Neural progenitor cell (in vitro differentiated cells): ENCODE data around the gene ZBTB3. TPM values are rescaled to one million over a fixed set of nuclear protein-coding genes. Genes with fewer than 3 reads are reported as not detected.

Experiments used
- DNase-seq: peaks from one replicate; pipeline ENCODE4 v3.0.0-alpha.2; 2016; ENCODE audit warnings: low spot score
- H2AFZ ChIP-seq: fragments of 200-600 bp; sonication (generic); replicated peaks from 2 replicates; pipeline ENCODE4 v1.6.1; 2016; ENCODE audit warnings: antibody characterized with exemption
- H3F3A ChIP-seq: fragments of 200-600 bp; sonication (generic); 2 replicates; pipeline ENCODE4 v1.6.1; 2016; ENCODE audit warnings: antibody characterized with exemption, low read depth
- H3K27ac ChIP-seq: fragments of 200-600 bp; sonication (generic); 2 replicates; pipeline ENCODE4 v1.5.1; 2016; ENCODE audit warnings: mild to moderate bottlenecking
- H3K27me3 ChIP-seq: fragments of 200-600 bp; sonication (generic); 2 replicates; pipeline ENCODE4 v1.6.1; 2016; ENCODE audit warnings: mild to moderate bottlenecking, moderate library complexity
- H3K36me3 ChIP-seq: fragments of 200-600 bp; sonication (generic); 2 replicates; pipeline ENCODE4 v1.5.1; 2016
- H3K4me1 ChIP-seq: fragments of 200-600 bp; sonication (generic); 2 replicates; pipeline ENCODE4 v1.6.1; 2016; ENCODE audit warnings: mixed run types
- H3K4me2 ChIP-seq: fragments of 200-600 bp; sonication (generic); 2 replicates; pipeline ENCODE4 v1.6.1; 2016
- H3K4me3 ChIP-seq: fragments of 200-600 bp; sonication (generic); 2 replicates; pipeline ENCODE4 v1.5.1; 2016
- H3K79me2 ChIP-seq: fragments of 200-600 bp; sonication (generic); 2 replicates; pipeline ENCODE4 v1.6.1; 2016; ENCODE audit warnings: low read depth
- H3K9ac ChIP-seq: fragments of 200-600 bp; sonication (generic); 2 replicates; pipeline ENCODE4 v1.6.1; 2016
- H3K9me3 ChIP-seq: fragments of 200-600 bp; sonication (generic); 2 replicates; pipeline ENCODE4 v1.5.1; 2016; ENCODE audit warnings: low read depth
- H4K20me1 ChIP-seq: fragments of 200-600 bp; sonication (generic); 2 replicates; pipeline ENCODE4 v1.6.1; 2016; ENCODE audit warnings: low read depth
- H3K27ac Mint-ChIP-seq: 3 replicates; pipeline ENCODE4 v1.8.0; 2021; ENCODE audit warnings: mixed read lengths
- H3K27me3 Mint-ChIP-seq: 2 replicates; pipeline ENCODE4 v1.8.0; 2022; ENCODE audit warnings: low read depth, mild to moderate bottlenecking, inconsistent platforms, moderate library complexity, mixed read lengths; ENCODE audit not compliant: insufficient read depth
- H3K36me3 Mint-ChIP-seq: 3 replicates; pipeline ENCODE4 v1.8.0; 2021; ENCODE audit warnings: mixed read lengths
- H3K4me1 Mint-ChIP-seq: 3 replicates; pipeline ENCODE4 v1.8.0; 2021; ENCODE audit warnings: mixed read lengths
- H3K4me3 Mint-ChIP-seq: 3 replicates; pipeline ENCODE4 v1.8.0; 2021; ENCODE audit warnings: mild to moderate bottlenecking, moderate library complexity, mixed read lengths
- H3K9me3 Mint-ChIP-seq: 3 replicates; pipeline ENCODE4 v1.8.0; 2020; ENCODE audit warnings: mixed read lengths
- EZH2 ChIP-seq: fragments of 200-600 bp; sonication (generic); IDR thresholded peaks from 2 replicates; pipeline ENCODE4 v1.6.1; 2017; ENCODE audit warnings: antibody characterized with exemption, mild to moderate bottlenecking, moderate library complexity
- EZH2phosphoT487 ChIP-seq: fragments of 200-600 bp; sonication (generic); IDR thresholded peaks from 2 replicates; pipeline ENCODE4 v1.6.1; 2017; ENCODE audit warnings: antibody characterized with exemption
- total RNA-seq: library from RNA; depleted of rRNA; stranded (reverse); fragments of >200 nt; gene quantifications from 2 replicates; pipeline ENCODE4 v1.2.3, GENCODE V29; 2015; ENCODE audit warnings: low replicate concordance
- TF ChIP-seq, protein P1 (sequence below): fragments of 200-600 bp; sonication (generic); IDR thresholded peaks from 2 replicates; pipeline ENCODE4 v1.5.1; 2017; ENCODE audit warnings: antibody characterized with exemption, mild to moderate bottlenecking

The ZBTB3 gene
- total RNA-seq, 1 donor from 2014 or later, result 9.2 TPM

DNA sequence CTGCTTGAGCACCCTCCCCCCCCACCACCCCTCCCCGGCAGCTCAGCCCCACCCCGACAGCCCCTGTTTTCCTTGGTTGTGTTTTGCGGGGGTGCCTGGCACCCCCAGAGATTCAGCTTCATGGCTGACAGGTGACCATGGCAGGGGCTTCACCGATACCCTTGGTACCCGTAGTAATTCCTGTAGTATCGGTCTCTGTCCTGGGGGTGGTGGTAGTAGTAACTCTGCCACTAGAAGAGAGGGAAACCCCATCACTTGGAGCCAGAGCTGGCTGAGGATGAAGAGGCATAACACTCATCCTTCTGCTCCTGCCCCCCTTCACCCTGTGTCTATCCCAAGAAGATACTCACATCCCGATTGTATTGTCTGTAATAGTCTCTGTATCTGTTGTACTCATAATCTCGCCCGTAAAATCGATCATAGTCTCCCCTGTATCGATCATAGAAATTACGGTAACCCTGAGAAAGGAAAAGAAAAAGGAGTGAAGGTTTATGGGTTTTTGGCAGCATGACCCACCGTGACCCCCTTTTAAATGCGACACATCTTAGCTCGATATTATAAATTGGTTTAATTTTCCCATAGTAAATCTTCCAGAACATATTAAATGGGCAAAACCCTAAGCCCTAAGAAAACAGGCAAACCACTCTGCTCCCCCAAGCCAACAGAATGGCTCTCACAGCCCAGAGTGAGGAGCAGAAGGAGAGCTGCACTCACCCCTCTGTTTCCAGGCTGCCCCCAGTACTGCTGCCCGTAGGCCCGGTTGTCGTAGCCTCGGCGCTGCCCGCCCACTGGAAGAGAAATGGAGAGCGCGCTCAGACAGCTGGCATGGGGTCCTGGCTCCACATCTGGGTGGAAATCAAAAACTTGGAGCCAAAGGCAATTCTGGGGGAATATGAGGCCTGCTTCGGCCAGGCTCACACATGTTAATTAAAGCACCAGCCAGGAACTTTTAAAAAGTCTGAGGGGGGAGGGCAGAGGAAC is 38.5 kb downstream of the ZBTB3 start:
- Histone ChIP-seq H3K27ac (peak overlapping the region; percentile 37), H3K4me1 (no peaks in the 10 kb centered on the region), H4K20me1 (peaks cover 11% of the 10 kb centered on the region), H3K27me3 (no peaks in the 10 kb centered on the region), H3K4me2 (no peak overlapping the region), H3F3A (peaks cover 83% of the 10 kb centered on the region), H3K9me3 (no peaks in the 10 kb centered on the region), H3K4me3 (no peak overlapping the region), H3K36me3 (peaks cover 26% of the 10 kb centered on the region), H3K9ac (no peak overlapping the region), H3K79me2 (peaks cover 42% of the 10 kb centered on the region), H2AFZ (no peak overlapping the region)
- peaks cover 2% of the 10 kb centered on the region for H3K27me3 Mint-ChIP-seq
- peaks cover 2% of the 10 kb centered on the region for H3K4me1 Mint-ChIP-seq
- no peak overlapping the region for H3K27ac Mint-ChIP-seq
- no peak for TF ChIP-seq EZH2phosphoT487
- TF ChIP-seq, protein P1, sequence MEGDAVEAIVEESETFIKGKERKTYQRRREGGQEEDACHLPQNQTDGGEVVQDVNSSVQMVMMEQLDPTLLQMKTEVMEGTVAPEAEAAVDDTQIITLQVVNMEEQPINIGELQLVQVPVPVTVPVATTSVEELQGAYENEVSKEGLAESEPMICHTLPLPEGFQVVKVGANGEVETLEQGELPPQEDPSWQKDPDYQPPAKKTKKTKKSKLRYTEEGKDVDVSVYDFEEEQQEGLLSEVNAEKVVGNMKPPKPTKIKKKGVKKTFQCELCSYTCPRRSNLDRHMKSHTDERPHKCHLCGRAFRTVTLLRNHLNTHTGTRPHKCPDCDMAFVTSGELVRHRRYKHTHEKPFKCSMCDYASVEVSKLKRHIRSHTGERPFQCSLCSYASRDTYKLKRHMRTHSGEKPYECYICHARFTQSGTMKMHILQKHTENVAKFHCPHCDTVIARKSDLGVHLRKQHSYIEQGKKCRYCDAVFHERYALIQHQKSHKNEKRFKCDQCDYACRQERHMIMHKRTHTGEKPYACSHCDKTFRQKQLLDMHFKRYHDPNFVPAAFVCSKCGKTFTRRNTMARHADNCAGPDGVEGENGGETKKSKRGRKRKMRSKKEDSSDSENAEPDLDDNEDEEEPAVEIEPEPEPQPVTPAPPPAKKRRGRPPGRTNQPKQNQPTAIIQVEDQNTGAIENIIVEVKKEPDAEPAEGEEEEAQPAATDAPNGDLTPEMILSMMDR, result no peak
- TF ChIP-seq EZH2, result no peak
- H3K9me3 Mint-ChIP-seq, result no peaks in the 10 kb centered on the region
- peaks cover 61% of the 10 kb centered on the region for H3K36me3 Mint-ChIP-seq
- DNase-seq, result no peak
- no peak overlapping the region for H3K4me3 Mint-ChIP-seq

DNA sequence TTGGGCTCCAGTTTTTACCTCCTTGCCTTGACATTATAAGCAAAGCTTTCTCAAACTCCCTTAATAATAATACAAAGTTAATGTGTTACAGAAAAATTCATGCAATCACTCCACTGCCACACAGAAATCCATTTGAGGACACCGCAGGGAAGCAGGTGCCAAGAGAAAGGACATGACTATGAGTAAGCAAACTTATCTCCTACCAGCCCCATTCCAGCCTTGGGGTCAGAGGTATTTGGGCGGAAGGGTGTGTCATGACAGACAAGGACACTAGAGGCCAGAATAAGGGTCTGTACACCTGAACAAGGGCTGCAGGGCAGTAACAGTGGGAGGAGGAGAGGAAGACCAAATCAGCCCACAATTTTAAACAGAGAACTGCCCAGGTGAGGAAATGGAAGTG is 40.6 kb downstream of the ZBTB3 start:
- H3K9me3 ChIP-seq, result no peaks in the 10 kb centered on the region
- peaks cover 7% of the 10 kb centered on the region for H4K20me1 ChIP-seq
- TF ChIP-seq EZH2phosphoT487 (no peak), EZH2 (no peak)
- TF ChIP-seq, protein P1, result no peak
- no peak overlapping the region for H2AFZ ChIP-seq
- H3K36me3 Mint-ChIP-seq, result peaks cover 52% of the 10 kb centered on the region
- no peak overlapping the region for H3K4me2 ChIP-seq
- DNase-seq, result no peak
- H3K4me1 ChIP-seq, result peaks cover 8% of the 10 kb centered on the region
- no peak overlapping the region for H3K9ac ChIP-seq
- H3K9me3 Mint-ChIP-seq, result no peaks in the 10 kb centered on the region
- no peak overlapping the region for H3K27ac ChIP-seq
- peak overlapping the region; percentile 24 for H3K27ac Mint-ChIP-seq
- peaks cover 21% of the 10 kb centered on the region for H3K4me1 Mint-ChIP-seq
- no peaks in the 10 kb centered on the region for H3K27me3 ChIP-seq
- peaks cover 17% of the 10 kb centered on the region for H3K36me3 ChIP-seq
- no peak overlapping the region for H3K4me3 ChIP-seq
- peak overlapping the region; percentile 41 for H3K4me3 Mint-ChIP-seq
- H3F3A ChIP-seq, result peaks cover 88% of the 10 kb centered on the region
- H3K27me3 Mint-ChIP-seq, result peaks cover 8% of the 10 kb centered on the region
- H3K79me2 ChIP-seq, result peaks cover 23% of the 10 kb centered on the region

DNA sequence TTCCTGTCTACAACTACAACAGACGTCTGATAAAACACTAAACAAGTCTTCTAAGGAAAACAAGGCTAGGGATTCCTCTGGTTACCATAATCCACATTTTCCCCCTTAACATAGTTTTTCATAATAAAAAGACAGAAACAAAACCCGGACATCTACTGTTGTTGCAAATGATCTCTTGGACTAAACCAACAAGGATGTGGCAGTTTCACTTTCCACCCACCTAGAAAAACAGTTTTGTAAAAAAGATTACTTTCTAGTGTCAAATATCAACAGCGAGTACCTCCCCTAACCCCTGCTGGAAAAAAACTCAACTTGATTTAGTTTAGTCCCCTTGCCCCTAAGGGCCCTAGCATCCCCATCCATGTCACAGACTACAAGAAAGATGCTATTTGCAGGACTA is 41.1 kb downstream of the ZBTB3 start:
- Histone ChIP-seq H3K4me1 (peaks cover 12% of the 10 kb centered on the region), H3K36me3 (peaks cover 17% of the 10 kb centered on the region), H3K27me3 (no peaks in the 10 kb centered on the region), H3K4me2 (no peak overlapping the region), H3K27ac (no peak overlapping the region), H3K4me3 (no peak overlapping the region), H3K79me2 (peaks cover 18% of the 10 kb centered on the region), H2AFZ (no peak overlapping the region), H3K9ac (no peak overlapping the region), H4K20me1 (peaks cover 4% of the 10 kb centered on the region), H3K9me3 (no peaks in the 10 kb centered on the region), H3F3A (peaks cover 87% of the 10 kb centered on the region)
- peaks cover 26% of the 10 kb centered on the region for H3K4me1 Mint-ChIP-seq
- H3K4me3 Mint-ChIP-seq, result no peak overlapping the region
- no peaks in the 10 kb centered on the region for H3K9me3 Mint-ChIP-seq
- TF ChIP-seq EZH2phosphoT487, result no peak
- no peak for TF ChIP-seq EZH2
- TF ChIP-seq, protein P1, result no peak
- DNase-seq, result no peak
- peaks cover 10% of the 10 kb centered on the region for H3K27me3 Mint-ChIP-seq
- H3K36me3 Mint-ChIP-seq, result peaks cover 48% of the 10 kb centered on the region
- H3K27ac Mint-ChIP-seq, result no peak overlapping the region
